Measurements from ENCODE around the gene MAPK12. TPM values are rescaled to one million over a fixed set of nuclear protein-coding genes. Genes with fewer than 3 reads are reported as not detected.

MAPK12 gene
- total RNA-seq, 1 donor from 2014 or later, result 21.4 TPM

DNA sequence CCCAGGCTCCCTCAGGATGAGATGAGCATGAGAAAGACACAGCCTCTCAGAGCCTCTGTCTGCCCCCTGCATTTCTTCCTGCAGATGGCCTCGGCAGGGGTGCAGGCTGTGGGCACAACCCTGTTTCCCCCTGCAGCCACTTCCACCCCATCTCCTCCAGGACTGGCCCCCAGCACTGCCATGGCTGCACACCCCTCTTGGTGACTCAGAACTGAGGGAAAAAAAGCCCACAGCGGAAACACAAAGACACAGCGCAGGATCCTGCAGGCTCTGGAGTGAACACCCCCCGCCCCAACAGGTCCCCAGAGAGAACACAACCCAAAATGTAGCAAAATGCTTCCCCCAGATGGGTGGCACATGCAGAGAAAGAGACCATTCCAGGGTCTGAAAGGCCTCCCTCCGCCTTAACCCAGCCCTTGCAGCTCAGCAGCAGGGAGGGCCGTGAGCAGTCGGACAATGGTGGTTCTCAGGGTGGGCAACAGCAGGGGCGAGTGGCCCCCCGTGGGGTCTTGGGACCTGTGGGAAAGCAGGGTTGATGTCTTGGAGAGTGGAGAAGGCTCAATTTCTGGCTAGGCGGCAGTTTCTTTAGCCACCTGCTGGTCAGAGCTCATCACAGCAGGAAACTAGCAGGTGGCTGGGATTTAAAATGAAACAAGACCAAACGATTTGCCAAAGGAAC lies 24.6 kb downstream of the MAPK12 start:
- DNase-seq (ENCODE audit: low spot score), result no peak

DNA sequence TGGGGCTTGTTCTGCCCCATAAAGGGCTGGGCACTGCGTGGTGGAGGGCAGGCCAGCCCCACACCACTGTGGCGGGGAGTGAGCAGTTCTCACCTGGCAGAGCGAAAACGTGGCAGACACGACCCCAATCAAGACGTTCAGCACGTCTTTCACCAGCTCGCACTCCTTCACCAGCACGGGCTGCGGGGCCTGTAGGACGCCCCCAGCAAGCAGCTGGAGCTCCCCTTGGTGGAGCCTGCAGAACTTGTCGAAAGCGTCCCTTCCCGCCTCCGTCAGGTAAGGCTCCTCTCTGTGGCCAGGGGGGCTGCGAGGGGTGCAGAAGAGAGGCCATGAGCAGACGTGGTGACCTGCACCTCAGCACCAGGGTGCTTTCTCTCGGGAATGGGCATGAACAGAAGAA lies 28.3 kb downstream of the MAPK12 start:
- DNase-seq (ENCODE audit: low spot score), result no peak

DNA sequence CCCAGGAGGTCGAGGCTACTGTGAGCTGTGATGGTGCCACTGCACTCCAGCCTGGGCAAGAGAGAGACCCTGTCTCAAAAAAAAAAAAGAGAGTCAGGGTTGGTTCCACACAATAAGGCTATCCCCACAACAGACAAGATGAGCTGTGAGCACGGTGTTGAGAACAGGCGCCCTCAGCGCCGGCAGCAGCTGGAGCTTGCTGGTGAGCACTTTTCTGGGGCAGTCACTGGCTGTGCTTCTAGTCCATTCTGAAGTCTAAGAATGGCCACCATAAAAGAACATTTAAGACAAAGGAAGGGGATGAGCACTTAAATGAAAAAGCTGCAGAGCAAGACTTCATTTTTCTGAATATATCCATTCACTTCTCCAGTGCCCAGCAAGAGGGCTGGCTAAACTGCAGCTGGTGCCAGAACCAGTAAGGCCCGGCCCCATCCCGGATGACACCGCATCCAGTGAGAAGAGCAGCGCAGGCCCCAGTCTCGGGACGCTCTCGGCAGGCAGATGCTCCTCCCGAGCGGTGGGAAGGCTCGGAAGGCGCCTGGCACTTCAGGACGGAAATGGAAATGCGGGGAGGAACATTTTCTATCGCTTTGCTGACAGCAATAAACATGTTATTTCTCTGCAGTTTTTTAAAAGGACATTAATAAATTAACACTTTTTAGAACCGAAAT lies 28.9 kb downstream of the MAPK12 start:
- DNase-seq (ENCODE audit: low spot score), result no peak

DNA sequence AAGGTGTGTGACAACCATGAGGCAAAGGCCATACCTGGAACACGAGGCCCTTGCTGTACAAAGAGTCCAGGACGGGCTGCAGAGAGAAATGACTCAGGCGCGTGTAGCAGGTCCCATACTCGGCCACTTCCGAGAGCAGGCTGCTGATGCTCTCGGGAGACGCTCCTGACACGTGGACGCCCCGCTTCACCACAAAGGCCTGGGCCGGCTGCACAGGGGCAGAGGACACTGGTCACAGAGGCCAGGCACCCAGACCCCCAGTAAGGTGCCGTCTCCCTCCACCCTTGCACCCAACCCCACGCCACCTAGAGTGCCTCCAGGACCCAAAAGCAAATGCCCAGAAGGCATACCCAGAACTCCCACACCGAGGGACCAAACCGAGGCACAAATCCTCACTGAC lies 32.1 kb downstream of the MAPK12 start:
- no peak for DNase-seq (ENCODE audit: low spot score)

DNA sequence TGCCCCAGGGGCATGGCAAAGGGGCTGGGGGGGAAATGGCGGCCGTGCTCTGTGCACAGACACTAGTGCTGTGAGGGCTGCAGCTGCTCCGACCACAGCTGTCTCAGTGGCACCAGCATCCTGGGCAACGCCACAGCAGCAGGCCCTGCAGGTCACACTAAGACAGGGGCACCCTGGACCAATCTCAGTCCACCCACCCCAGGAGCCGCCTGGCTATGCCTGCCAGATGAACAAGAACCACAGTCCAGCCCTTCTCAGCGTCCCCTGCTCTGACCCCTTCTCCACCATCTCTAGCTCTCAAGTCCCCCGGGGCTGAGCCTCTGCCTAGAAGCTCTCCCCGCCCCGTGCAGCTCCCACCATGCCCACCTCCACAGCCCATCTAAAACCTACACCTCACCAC lies 33.1 kb downstream of the MAPK12 start:
- no peak for DNase-seq (ENCODE audit: low spot score)

DNA sequence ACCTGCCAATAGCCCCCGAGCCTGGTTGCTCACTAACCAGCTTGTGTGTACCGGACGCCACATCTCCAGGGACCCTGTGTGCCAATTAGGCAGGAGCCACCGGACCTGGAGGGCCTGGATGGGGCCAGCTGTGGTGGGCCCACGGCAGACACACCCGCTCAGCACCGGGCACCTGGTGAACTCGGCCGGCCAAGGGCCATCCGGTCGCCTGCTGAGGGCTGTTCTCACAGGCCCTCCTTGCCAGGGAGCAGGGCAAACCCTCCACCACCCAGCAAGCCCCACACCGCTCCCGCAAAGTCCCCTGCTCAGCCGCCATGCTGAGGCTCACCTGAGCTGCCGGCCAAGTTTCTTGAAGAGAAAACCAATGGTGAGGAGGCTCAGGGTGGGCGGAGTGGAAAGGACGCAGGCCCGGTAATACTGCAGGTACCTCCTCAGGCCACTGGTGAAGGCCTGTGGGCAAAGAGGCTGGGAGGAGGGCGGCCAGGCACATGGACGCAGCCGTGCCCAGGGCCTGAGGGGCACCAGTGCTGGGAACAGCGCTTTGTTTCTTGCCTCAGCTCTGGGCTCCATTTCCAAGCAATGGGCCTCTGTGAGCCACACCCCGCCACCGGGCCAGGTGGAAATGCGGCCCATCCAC lies 33.8 kb downstream of the MAPK12 start:
- DNase-seq (ENCODE audit: low spot score), result no peak

DNA sequence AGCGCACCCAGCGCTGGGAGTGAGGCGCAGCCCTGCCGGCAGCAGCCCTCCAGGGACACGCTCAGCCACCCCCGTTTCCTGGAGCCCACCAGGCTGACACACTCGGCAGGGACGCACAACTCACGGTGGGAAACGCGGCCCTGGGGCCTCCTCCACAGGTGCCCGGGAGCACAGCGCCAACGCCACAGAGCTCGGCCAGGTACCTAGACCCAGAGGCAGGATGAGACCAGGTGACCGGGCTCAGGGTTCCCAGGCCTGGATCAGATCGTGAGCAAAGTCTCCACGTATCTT lies 34.7 kb downstream of the MAPK12 start:
- DNase-seq (ENCODE audit: low spot score), result no peak

DNA sequence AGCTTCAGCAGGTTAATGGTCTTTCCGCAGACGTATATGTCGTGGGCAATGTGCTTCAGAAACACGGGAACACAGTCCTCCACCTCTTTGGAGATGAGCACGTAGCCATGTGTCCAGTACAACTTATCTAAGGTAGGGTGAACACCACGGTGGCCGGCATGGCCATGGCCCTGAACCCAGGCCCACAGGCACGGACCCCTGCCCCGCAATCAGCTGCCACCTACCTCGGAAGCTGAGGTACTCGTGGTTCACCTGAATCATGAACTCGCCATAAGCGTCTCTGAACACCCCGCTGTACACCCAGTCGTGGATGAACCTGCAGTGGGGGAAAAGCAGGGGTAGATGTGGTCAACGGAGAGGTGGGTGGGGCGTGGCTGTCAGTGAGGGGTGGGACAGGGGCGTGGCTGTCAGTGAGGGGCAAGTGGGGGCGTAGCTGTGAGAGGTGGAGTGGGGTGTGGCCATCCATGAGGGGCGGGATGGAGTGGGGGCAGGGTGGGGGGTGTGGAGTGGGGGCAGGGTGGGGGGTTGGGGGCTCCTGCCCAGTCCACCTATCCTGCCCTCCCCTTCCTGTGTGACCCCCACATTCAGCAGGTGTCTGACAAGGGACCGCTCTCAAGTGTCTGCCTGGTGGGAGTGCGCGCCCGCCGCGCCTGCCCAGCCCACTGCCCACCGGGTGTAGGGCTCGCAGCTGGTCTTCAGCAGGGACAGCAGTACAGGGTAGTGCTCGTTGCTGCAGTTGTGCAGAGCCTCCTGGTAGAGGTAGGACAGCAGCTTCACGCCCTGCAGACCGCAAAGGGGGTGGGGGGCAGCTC lies 35.2 kb downstream of the MAPK12 start:
- DNase-seq (ENCODE audit: low spot score), result no peak

DNA sequence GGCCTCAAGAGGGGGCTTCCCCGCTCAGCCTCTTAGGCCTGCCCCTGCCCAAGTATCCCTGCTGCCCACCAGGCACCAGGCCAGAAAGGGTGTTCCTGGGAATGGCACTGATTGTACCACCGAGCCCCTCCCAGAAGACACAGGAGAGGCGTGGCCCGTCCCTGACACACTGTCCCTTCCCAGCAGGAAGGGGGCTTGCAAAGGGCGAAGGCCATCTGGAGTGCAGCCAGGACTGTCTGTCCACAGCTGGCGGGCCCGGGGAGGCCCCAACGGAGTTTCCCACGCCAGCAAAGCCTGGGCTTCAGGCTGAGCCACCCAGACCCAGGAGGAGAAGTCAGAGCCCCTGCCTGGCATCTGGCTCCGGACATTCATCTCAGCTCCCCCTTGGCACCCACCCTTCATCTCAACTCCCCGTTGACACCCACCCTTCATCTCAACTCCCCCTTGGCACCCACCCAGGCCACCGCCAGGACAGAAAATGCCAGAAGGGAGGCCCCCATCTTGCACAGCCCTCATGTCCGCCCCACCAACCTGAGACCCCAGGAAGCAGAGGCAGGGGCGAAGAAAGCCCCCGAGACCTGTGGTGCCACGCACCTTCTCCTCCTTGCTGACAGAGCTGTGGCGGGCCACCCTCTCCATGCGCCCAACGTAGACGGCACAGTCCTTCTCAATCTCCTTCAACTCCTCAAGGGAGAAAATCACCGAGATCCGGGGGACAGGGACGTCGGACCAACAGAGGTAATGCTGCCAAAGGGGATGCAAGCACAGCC lies 36.1 kb downstream of the MAPK12 start:
- no peak for DNase-seq (ENCODE audit: low spot score)

DNA sequence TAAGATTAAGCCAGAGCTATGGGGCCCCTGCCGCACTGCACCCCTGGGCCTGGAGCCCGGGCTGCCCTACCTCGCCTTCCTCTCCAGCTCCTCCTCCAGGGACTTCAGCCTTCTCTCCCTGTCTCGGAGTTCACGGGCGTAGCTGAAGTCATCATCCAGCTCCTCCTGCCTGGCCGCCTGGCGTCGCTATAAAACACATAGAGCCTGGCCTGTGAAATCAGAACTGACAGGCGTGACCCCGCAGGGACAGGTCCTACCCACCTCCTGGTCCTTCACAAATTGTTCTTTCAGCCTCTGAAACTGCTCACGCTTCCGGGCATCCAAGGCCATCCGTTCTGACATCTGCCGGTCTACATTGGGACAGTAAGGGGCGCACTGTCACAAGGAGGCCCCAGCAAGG lies 37.4 kb downstream of the MAPK12 start:
- no peak for DNase-seq (ENCODE audit: low spot score)

DNA sequence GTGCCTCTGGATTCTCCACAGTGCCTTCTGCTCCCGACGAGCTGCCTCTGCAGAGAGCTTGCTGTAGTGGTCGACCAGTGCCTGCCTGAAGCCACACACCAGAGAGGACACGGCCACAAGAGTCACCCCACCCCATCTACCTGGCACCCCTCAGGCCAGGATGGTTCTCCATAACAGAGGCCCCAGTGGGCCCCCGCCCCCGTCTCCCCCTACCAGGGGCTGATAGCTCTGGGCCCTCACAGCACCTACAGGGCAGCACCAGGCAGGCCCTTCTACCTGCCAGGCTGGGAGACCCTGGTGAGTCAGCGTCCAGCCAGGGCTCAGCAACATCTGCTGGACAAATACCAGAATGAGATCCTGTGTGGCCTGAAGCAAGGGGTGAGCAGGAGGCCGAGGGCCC lies 39.0 kb downstream of the MAPK12 start:
- no peak for DNase-seq (ENCODE audit: low spot score)

DNA sequence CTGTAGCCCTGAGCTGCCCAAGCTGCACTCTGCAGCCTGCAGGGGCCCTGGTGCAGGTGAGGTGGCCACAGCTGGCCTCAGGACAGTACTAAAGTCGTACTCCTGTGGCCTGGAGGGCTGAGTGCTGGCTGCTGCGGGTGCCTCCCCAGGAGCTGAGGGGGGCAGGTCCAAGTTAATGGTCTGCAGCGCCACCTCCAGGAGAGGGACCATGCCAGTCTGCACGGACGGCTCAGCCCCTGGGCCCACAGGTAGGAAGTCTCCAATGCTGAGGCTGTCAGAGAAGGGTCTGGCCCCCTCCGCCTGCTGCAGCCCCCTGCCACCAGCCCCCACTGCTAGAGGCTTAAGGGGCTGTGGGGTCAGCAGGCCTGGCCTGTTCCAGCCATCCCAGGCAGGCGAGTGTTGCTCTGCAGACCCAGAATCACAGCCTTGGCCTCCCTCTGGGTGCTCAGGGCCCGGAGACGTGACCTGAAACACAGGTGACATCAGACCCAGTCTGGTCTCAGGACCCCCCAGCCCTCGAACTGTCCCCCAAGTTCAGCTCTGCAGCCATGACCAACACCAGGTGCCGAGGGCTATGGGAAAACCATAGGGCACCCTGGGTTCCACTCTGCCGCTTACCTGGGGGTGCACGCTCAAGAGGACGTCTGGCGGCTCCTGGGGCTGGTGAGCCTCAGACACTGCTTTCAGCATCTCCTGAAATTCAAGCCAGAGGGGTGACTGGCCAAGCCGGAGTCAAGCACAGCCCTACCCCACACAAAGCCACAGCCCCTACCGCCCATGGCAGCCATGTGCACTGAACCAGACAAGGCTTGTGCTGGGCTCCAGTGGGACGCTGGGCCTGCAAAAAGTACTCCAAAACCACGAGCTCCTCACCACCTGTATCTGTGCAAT lies 39.8 kb downstream of the MAPK12 start:
- no peak for DNase-seq (ENCODE audit: low spot score)

DNA sequence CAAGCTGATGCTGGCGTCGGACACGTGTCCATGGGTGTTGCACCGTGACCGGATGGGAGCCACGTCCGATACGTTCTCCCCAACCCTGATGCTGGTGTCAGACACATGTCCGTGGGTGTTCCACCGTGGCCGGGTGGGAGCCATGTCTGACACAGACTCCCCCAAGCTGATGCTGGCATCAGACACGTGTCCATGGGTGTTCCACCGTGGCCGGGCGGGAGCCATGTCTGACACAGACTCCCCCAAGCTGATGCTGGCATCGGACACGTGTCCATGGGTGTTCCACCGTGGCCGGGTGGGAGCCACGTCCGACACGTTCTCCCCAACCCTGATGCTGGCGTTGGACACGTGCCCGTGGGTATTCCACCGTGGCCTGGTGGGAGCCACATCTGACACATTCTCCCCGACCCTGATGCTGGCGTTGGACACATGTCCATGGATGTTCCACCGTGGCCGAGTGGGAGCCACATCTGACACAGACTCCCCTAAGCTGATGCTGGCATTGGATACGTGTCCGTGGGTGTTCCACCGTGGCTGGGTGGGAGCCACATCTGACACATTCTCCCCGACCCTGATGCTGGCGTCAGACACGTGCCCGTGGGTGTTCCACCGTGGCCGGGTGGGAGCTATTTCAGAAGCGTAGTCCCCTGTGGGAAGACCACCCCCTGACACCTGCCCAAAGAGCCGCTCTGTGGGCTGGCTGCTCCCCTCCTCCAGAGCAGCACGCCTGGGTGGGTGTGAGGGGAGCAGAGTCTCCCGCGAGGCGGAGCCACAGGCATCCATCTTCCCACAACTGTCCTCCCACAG lies 40.7 kb downstream of the MAPK12 start:
- no peak for DNase-seq (ENCODE audit: low spot score)

DNA sequence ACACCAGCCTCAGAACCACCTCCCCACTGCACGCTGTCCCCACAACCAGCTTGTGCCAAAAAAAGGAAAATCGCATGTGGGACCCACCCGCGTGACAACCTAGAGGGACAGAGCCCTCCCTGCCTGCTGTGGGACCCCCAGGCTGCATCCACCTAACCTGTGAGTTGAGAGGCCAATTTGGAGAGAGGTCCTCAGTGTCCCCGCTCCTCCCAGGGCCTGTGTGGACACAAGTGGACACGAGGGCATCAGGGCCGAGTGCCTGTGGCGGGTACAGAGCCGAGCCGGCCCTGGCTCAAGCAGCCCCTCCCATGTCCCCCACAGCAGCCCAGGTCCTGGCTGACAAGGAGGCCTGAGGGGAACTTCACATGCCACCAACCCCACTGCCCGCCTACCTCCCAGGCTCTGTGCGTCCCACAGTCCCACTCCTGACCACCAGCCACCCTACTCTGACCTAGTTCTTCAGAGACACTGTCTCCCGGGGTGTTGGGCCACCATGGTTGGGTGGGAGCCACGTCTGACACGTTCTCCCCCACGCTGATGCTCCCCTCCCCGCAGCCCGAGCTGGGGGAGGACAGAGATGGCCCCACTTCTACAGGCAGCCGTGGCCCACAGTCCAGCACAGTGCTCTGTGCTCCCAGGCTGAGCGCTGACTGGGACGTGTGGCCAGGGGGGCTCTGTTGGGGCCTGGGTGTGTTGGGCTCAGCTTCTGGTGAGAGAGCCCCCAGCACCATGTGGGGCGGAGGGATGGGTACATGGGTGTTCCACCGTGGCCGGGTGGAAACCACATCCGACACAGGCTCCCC lies 41.5 kb downstream of the MAPK12 start:
- DNase-seq (ENCODE audit: low spot score), result no peak

DNA sequence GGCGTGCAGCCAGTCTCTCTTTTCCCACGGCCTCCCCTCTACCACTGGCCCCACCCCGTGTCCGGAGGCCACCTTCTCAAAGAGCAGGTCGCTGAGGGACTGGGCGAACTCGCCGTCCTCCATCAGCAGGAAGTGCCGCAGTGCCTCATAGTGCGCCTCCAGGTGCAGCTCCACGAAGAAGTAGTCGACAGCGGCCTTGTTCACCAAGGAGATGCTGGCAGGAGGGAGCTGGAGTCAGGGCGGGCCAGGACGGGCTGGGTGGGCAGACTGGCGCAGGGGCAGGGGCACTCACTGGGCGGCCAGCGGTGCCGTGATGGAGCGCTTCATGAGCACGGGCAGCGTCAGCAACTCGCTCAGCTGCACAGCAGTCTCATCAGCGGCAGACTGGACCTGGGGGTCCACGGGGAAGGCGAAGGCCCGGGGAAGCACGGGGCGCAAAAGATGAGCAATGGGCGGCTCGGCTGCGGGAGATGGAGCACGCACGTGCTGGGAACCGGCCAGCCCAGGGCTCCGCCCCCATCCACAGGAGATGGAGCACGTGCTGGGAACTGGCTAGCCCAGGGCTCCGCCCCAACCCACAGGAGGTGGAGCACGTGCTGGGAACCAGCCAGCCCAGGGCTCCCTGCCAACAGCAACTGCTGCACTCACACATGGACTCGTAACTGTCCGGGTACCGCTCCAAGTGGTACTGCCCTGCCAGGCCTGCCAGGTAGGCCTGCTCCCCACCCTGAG lies 42.3 kb downstream of the MAPK12 start:
- DNase-seq (ENCODE audit: low spot score), result peak; percentile 48

DNA sequence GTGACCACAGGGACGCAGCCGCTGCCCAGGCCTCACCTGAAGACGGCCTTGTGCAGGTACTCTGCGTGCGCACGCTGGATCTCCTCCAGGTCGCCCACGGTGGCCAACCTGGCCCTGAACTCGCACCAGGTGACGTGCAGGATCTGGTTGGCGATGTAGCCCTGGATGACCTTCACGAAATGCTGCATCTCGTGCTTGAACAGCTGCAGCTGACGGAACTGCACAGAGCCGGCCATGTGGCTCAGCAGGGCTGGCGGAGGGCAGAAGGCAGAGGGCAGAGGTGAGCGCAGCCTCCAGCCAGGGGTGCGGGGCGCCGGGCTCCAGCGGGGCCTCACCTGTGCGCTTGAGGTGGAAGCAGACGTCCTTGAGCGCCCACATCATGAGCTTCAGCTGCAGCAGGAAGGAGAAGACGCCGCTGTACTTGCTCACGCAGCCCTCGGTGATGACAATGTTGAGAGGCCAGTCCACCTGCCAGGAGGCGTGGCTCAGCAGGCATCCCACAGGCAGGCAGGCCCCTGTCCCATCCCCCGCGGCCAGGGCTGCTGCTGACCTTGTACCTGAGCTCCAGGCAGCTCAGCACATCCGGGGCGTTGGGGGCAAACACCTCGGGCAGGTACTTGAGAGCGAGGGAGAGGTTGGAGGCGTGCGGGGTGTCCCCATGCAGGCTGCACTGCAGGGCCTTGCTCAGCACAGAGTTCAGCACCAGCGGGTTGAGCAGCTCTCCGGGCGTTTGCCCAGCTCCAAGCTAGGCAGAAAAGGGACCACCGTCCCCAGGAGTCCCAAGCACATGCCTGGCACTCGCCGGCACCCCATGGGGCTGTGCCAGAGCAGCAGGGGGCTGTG lies 43.1 kb downstream of the MAPK12 start:
- no peak for DNase-seq (ENCODE audit: low spot score)

DNA sequence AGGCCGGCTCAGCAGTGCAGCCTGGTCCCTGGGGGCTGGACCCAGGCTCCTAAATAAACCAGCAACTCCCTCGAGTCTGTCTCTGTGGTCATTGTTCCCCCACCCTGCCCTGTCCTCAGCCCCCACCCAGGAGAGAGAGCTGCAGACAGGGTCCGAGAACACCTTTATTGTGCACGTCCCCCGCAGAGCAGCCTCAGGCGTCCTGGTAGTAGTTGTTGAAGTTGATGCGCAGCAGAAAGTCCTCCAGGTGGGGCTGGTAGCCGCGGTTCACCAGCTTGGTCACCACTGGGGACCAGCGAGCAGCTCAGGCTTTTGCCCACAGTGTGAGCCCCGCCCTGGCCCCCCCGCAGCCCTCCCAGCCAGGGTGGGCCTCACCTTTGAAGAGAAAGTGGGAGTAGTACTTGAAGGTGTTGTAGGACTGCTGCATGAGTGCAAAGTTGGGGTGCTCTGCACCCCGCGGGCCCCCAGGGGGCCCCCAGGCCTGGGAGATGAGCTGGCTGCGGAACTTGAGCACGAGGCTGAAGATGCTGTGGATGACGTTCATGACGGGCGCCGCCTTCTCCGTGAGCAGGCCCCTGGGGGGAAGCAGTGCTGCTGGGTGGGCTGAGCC lies 43.8 kb downstream of the MAPK12 start:
- DNase-seq (ENCODE audit: low spot score), result no peak
